Aorta (tissue), 4 donors: ENCODE measurements around the gene ENKD1. TPM values are rescaled to one million over a fixed set of nuclear protein-coding genes. Genes with fewer than 3 reads are reported as not detected.

ENCODE experiments used
- polyA plus RNA-seq, 2 donors: library from polyadenylated mRNA; stranded (reverse); fragments of 200-250 nt; gene quantifications; one replicate each; pipeline ENCODE4 v1.2.3, GENCODE V29; 2013
- total RNA-seq, 2 donors: library from RNA; stranded (reverse); fragmentation: NEBNext Ultra II Directional; extraction: Animal tissue kit (Norgen Biotek cat#: 25700); gene quantifications; one replicate each; pipeline ENCODE4 v1.2.1, GENCODE V29; 2021
- donor health status: healthy with polysubstance abuse.
- donor health status: Bipolar disorder and iron deficiency.
- donor health status: DM: no; HTN: no; CAD: no.
- donor health status: DM: yes; HTN: yes; CAD: no.

Gene ENKD1
- total and polyA plus RNA-seq, 4 donors: 9.7 to 73.8 (median 14.2) TPM

Other genes with a start within 250 kb of the ENKD1 start
- gene HSD11B2, start 235.6 kb downstream of the ENKD1 start, total RNA-seq: 1 to 10 TPM in 1 of 2 donors, not detected in 1; 1.1 TPM
- gene HSD11B2, start 235.6 kb downstream of the ENKD1 start, polyA plus RNA-seq: 10 to 100 TPM in 1 of 2 donors, not detected in 1; 13.3 TPM
- 10 to 100 TPM; 58.7 to 62.0 TPM for gene ATP6V0D1, start 185.6 kb downstream of the ENKD1 start, total RNA-seq
- gene ATP6V0D1, start 185.6 kb downstream of the ENKD1 start, polyA plus RNA-seq: 10 to 100 TPM; 52.0 to 88.0 TPM
- not detected for gene AGRP, start 183.2 kb downstream of the ENKD1 start, total RNA-seq
- gene AGRP, start 183.2 kb downstream of the ENKD1 start, polyA plus RNA-seq: 1 to 10 TPM in 1 of 2 donors, not detected in 1; 1.5 TPM
- 100 to 1,000 TPM; 105 to 120 TPM for gene RIPOR1, start 137.9 kb downstream of the ENKD1 start, total RNA-seq
- 10 to 100 TPM; 22.7 to 65.5 TPM for gene RIPOR1, start 137.9 kb downstream of the ENKD1 start, polyA plus RNA-seq
- gene CTCF, start 104.2 kb downstream of the ENKD1 start, total RNA-seq: 10 to 100 TPM; 28.5 to 35.8 TPM
- 10 to 100 TPM; 16.5 to 25.8 TPM for gene CTCF, start 104.2 kb downstream of the ENKD1 start, polyA plus RNA-seq
- 1 to 10 TPM; 3.0 to 4.0 TPM for gene CARMIL2, start 21.6 kb downstream of the ENKD1 start, total RNA-seq
- 1 to 10 TPM in 1 of 2 donors, under 1 TPM in 1; 0.13 to 3.7 TPM for gene CARMIL2, start 21.6 kb downstream of the ENKD1 start, polyA plus RNA-seq
- gene ACD, start 6.5 kb downstream of the ENKD1 start, total RNA-seq: 10 to 100 TPM; 15.7 to 21.9 TPM
- gene ACD, start 6.5 kb downstream of the ENKD1 start, polyA plus RNA-seq: 10 to 100 TPM in 1 of 2 donors, 1 to 10 TPM in 1; 7.0 to 34.6 TPM
- gene PARD6A, start 5.8 kb downstream of the ENKD1 start, total RNA-seq: 1 to 10 TPM; 3.9 to 5.3 TPM
- gene PARD6A, start 5.8 kb downstream of the ENKD1 start, polyA plus RNA-seq: 1 to 10 TPM; 5.9 to 7.8 TPM
- gene C16orf86, start 64 bp upstream of the ENKD1 start, total RNA-seq: 1 to 10 TPM; 2.6 to 7.9 TPM
- 10 to 100 TPM in 1 of 2 donors, 1 to 10 TPM in 1; 3.1 to 14.4 TPM for gene C16orf86, start 64 bp upstream of the ENKD1 start, polyA plus RNA-seq
- gene GFOD2, start 52.6 kb upstream of the ENKD1 start, total RNA-seq: 10 to 100 TPM; 18.7 to 27.3 TPM
- gene GFOD2, start 52.6 kb upstream of the ENKD1 start, polyA plus RNA-seq: 1 to 10 TPM; 7.4 to 8.5 TPM
- gene RANBP10, start 139.8 kb upstream of the ENKD1 start, total RNA-seq: 10 to 100 TPM; 17.7 to 21.6 TPM
- gene RANBP10, start 139.8 kb upstream of the ENKD1 start, polyA plus RNA-seq: 10 to 100 TPM in 1 of 2 donors, 1 to 10 TPM in 1; 5.5 to 11.9 TPM
- 1 to 10 TPM in 1 of 2 donors, under 1 TPM in 1; 0.84 to 1.1 TPM for gene TSNAXIP1, start 140.1 kb upstream of the ENKD1 start, total RNA-seq
- 1 to 10 TPM in 1 of 2 donors, not detected in 1; 7.3 TPM for gene TSNAXIP1, start 140.1 kb upstream of the ENKD1 start, polyA plus RNA-seq
- gene THAP11, start 175.6 kb upstream of the ENKD1 start, total RNA-seq: 10 to 100 TPM; 21.5 to 24.7 TPM
- 10 to 100 TPM; 18.0 to 18.6 TPM for gene THAP11, start 175.6 kb upstream of the ENKD1 start, polyA plus RNA-seq
- gene NUTF2, start 180.2 kb upstream of the ENKD1 start, total RNA-seq: 10 to 100 TPM; 80.7 to 88.2 TPM
- gene NUTF2, start 180.2 kb upstream of the ENKD1 start, polyA plus RNA-seq: 100 to 1,000 TPM in 1 of 2 donors, 10 to 100 TPM in 1; 95.4 to 130 TPM
- gene CENPT, start 180.9 kb upstream of the ENKD1 start, total RNA-seq: 10 to 100 TPM; 39.8 to 57.9 TPM
- gene CENPT, start 180.9 kb upstream of the ENKD1 start, polyA plus RNA-seq: 100 to 1,000 TPM in 1 of 2 donors, 10 to 100 TPM in 1; 28.3 to 168 TPM
- gene EDC4, start 206.3 kb upstream of the ENKD1 start, total RNA-seq: 10 to 100 TPM; 46.9 to 53.2 TPM
- gene EDC4, start 206.3 kb upstream of the ENKD1 start, polyA plus RNA-seq: 10 to 100 TPM; 14.4 to 66.4 TPM
- gene NRN1L, start 218.1 kb upstream of the ENKD1 start, total RNA-seq: 1 to 10 TPM in 1 of 2 donors, not detected in 1; 2.1 TPM
- gene NRN1L, start 218.1 kb upstream of the ENKD1 start, polyA plus RNA-seq: 1 to 10 TPM; 1.5 to 3.2 TPM
- gene PSKH1, start 226.5 kb upstream of the ENKD1 start, total RNA-seq: 10 to 100 TPM; 29.6 to 30.4 TPM
- 10 to 100 TPM; 15.2 to 16.2 TPM for gene PSKH1, start 226.5 kb upstream of the ENKD1 start, polyA plus RNA-seq